Fibroblast of lung (primary cell): ENCODE data around the gene LMO2. TPM values are rescaled to one million over a fixed set of nuclear protein-coding genes. Genes with fewer than 3 reads are reported as not detected.

Source experiments
- DNase-seq, 2 donors: peaks; one replicate each; pipeline versions ENCODE4 v3.0.0 to v3.0.0-alpha.2; 2010; ENCODE audit warnings: low read depth in 2 of 2
- H2AFZ ChIP-seq: 2 replicates; pipeline ENCODE4 v1.5.1; 2012; ENCODE audit warnings: low read length, control low read depth, inconsistent platforms
- H3K27ac ChIP-seq: 2 replicates; pipeline ENCODE4 v1.5.1; 2011; ENCODE audit warnings: low read length, control low read depth; ENCODE audit not compliant: insufficient read depth
- H3K27me3 ChIP-seq: 2 replicates; pipeline ENCODE4 v1.5.1; 2011; ENCODE audit warnings: mild to moderate bottlenecking, low read length; ENCODE audit not compliant: control insufficient read depth, insufficient read depth
- H3K36me3 ChIP-seq: 2 replicates; pipeline ENCODE4 v1.5.1; 2011; ENCODE audit warnings: low read length; ENCODE audit not compliant: control insufficient read depth, insufficient read depth
- H3K4me1 ChIP-seq: 2 replicates; pipeline ENCODE4 v1.5.1; 2011; ENCODE audit warnings: low read length; ENCODE audit not compliant: control insufficient read depth, insufficient read depth; ENCODE audit errors: extremely low read depth
- H3K4me2 ChIP-seq: 2 replicates; pipeline ENCODE4 v1.5.1; 2011; ENCODE audit warnings: low read length, control low read depth; ENCODE audit not compliant: insufficient read depth; ENCODE audit errors: extremely low read depth
- H3K4me3 ChIP-seq, 4 experiments: fragments of 200-600 bp in 1 of 4; sonication (generic) in 1 of 4; replicated peaks in 1 of 4; 2 replicates each; pipeline ENCODE4 v1.5.1; 2011 to 2016; ENCODE audit warnings: low read length in 4 of 4, low read depth in 3 of 4, mild to moderate bottlenecking in 3 of 4, control low read depth in 2 of 4, inconsistent platforms in 1 of 4, mixed read lengths in 1 of 4; ENCODE audit not compliant: insufficient read depth in 1 of 4; ENCODE audit errors: control extremely low read depth in 1 of 4
- H3K79me2 ChIP-seq: 2 replicates; pipeline ENCODE4 v1.5.1; 2012; ENCODE audit warnings: mild to moderate bottlenecking, low read length, inconsistent platforms; ENCODE audit not compliant: control insufficient read depth, insufficient read depth
- H3K9ac ChIP-seq: 2 replicates; pipeline ENCODE4 v1.5.1; 2011; ENCODE audit warnings: mild to moderate bottlenecking, low read length, control low read depth; ENCODE audit not compliant: insufficient read depth
- H3K9me3 ChIP-seq: 2 replicates; pipeline ENCODE4 v1.5.1; 2012; ENCODE audit warnings: low read depth, low read length; ENCODE audit not compliant: control insufficient read depth, insufficient read depth
- H4K20me1 ChIP-seq: 2 replicates; pipeline ENCODE4 v1.5.1; 2011; ENCODE audit warnings: low read length; ENCODE audit not compliant: control insufficient read depth, insufficient read depth; ENCODE audit errors: extremely low read depth
- CTCF ChIP-seq, 2 donors: IDR thresholded peaks in 1 of 2; conservative IDR thresholded peaks in 1 of 2; 1 replicate in 1 of 2; 2 replicates in 1 of 2; pipeline ENCODE4 v1.5.1; 2011 to 2012; ENCODE audit warnings: low read length in 2 of 2, control low read depth in 1 of 2, inconsistent platforms in 1 of 2, low read depth in 1 of 2, mild to moderate bottlenecking in 1 of 2
- EZH2 ChIP-seq: IDR thresholded peaks from 2 replicates; pipeline ENCODE4 v1.5.1; 2012; ENCODE audit warnings: low read length, control low read depth, mild to moderate bottlenecking; ENCODE audit errors: missing control alignments
- polyA plus RNA-seq, 2 donors: library from polyadenylated mRNA; depleted of rRNA in 1 of 2; stranded (reverse) in 1 of 2; unstranded in 1 of 2; fragments of >200 nt; gene quantifications; 2 replicates each; pipeline ENCODE4 v1.2.1, GENCODE V29; 2011 to 2012; ENCODE audit warnings: missing spikeins in 1 of 2
- total RNA-seq: library from RNA; depleted of rRNA; stranded (reverse); fragments of >200 nt; gene quantifications from 2 replicates; pipeline ENCODE4 v1.2.1, GENCODE V29; 2014

Gene LMO2
- total and polyA plus RNA-seq, 2 donors (not counting 1 experiment from before 2014, with no cell fraction given) = 0.03 to 0.17 TPM

DNA sequence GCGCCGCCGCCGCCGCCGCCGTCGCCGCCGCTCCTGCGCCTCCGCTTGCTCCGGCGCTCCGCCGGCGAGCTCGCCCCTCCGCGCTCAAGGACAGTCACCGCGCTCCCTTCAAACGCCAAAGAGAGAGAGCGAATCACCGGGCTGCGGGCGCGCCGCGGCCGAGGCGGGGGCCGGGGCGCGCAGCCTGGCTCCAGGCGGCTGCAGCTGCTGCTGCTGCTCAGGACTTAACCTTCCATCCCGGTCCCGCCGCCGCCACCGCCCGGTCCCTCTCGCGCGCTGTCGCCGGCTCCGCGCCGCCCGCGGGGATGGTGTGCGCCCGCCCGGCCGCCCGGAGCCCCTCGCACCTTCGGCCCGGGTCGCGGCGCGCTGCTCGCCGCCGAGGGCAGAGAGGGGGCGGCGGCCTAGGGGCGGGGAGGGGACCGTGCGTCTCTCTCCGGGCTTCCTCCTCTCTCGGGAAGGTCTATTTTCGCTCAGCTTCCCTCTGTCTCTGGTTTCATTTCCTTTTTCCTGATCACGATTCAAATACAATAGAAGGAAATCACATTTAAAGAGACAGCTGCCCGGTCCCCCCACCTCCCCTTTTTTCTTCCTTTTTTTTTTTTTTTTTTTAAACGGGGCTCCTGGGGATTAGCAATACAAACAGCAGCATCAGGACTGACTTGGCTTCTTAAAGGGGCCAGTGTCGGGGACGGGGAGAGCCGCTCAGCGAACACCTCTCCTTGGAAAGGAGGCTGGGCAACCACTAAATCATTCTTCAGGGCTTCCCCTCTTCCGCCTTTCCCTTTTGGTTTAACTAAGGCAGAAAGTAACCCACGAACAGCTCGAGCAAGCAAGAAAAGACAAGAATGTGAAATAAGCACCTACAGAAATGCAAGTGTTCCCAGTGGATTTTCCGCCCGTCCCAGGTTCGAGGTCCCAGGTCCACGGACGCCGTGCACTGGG is 22.1 kb downstream of the LMO2 start:
- TF ChIP-seq CTCF (conservative IDR thresholded peaks at IDR 0.05 in 1 of 2, IDR thresholded peaks at IDR 0.05 in 1 of 2; ENCODE audit: low read depth in 1 of 2, low read length in 2 of 2) (no peak), EZH2 (no peak)
- DNase-seq = peak; percentile 14 to 25
- H3K9ac ChIP-seq = no peak overlapping the region
- no peaks in the 10 kb centered on the region for H3K9me3 ChIP-seq
- peaks cover 42% of the 10 kb centered on the region for H3K27me3 ChIP-seq
- H3K4me2 ChIP-seq = peak overlapping the region; percentile 79
- peak overlapping the region; percentile 14 for H2AFZ ChIP-seq
- peak overlapping the region; percentile 34 to 71 (median 52) for H3K4me3 ChIP-seq
- H3K79me2 ChIP-seq = no peaks in the 10 kb centered on the region
- no peaks in the 10 kb centered on the region for H3K36me3 ChIP-seq
- H4K20me1 ChIP-seq = no peaks in the 10 kb centered on the region
- H3K27ac ChIP-seq = no peak overlapping the region
- H3K4me1 ChIP-seq = no peaks in the 10 kb centered on the region

DNA sequence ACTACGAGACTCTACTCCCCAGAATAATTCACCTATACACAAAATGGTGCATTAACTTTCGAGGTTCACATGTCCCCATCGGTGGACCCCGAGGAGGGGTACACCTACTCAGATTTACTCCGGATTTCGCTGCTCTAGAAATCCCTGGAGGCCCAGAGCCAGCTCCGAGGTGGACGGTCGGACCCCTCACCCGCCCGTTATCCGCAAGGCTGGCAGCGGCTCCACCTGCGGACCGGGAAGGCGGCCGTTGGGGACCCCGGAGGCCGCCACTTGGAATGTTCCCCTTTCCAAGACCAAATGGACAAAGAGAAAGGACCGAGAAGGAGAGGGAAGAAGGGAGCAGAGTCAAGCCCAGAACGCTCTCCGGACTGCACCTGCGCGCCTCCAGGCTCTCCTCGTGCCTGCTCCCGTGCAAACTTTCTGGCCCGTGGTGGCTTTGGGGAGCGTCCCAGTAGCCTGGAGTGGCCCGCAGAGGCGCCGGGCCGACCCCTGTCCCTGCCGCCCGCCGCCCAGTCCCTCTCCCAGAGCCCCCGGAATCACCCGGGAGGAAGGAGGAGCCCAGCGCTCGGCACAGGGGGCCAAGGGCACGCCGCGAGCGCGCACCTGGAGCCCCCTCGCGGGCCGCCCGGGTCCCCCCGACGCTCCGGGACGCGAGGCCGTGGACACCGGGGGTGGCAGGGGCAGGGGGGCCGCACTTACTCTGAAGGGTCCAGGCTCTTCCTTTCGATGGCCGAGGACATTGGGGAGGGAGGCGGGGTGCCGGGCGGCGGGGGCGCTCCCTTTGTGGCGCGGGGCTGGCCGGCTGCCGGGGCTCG is 23.0 kb downstream of the LMO2 start:
- Histone ChIP-seq H4K20me1 (no peaks in the 10 kb centered on the region), H3K4me3 (peak overlapping the region in 1 of 4 experiments; percentile 10), H3K79me2 (no peaks in the 10 kb centered on the region), H3K36me3 (no peaks in the 10 kb centered on the region), H3K9me3 (no peaks in the 10 kb centered on the region), H2AFZ (no peak overlapping the region), H3K4me1 (no peaks in the 10 kb centered on the region), H3K27me3 (peaks cover 45% of the 10 kb centered on the region), H3K9ac (no peak overlapping the region), H3K4me2 (peak overlapping the region; percentile 8), H3K27ac (no peak overlapping the region)
- no peak for DNase-seq
- TF ChIP-seq CTCF (conservative IDR thresholded peaks at IDR 0.05 in 1 of 2, IDR thresholded peaks at IDR 0.05 in 1 of 2; ENCODE audit: low read depth in 1 of 2, low read length in 2 of 2) (no peak), EZH2 (peak; percentile 95)
